GM18870 (cell line): ENCODE data around the gene SRD5A3.
"Not testable (repeated sequence)": the region's sequence is repeated elsewhere in the genome, so short reads cannot be mapped to it uniquely, and the experiment has no call there.

Experiments
- ATAC-seq: cut with Tn5 transposase; IDR thresholded peaks from one replicate; pipeline ENCODE4 v1.9.1; 2021; ENCODE audit warnings: moderate library complexity; ENCODE audit not compliant: unreplicated experiment

SRD5A3 gene

GRCh38 chr4:55345054-55345453 lies 988 bp upstream of the SRD5A3 start:
- ATAC-seq: no peak

GRCh38 chr4:55346851-55347255 lies 811 bp downstream of the SRD5A3 start:
- ATAC-seq: peak; percentile 1

GRCh38 chr4:55347610-55348228 lies 1.7 kb downstream of the SRD5A3 start:
- no peak for ATAC-seq

GRCh38 chr4:55348466-55348865 lies 2.4 kb downstream of the SRD5A3 start:
- no peak for ATAC-seq

GRCh38 chr4:55350870-55351269 lies 4.8 kb downstream of the SRD5A3 start:
- not testable (repeated sequence) for ATAC-seq

- no peak for ATAC-seq
Measured at GRCh38 chr4:55351824-55352223, 5.8 kb downstream of the SRD5A3 start.

GRCh38 chr4:55352726-55353125 lies 6.7 kb downstream of the SRD5A3 start:
- ATAC-seq: no peak

GRCh38 chr4:55353228-55353747 lies 7.2 kb downstream of the SRD5A3 start:
- ATAC-seq: not testable (repeated sequence)

- ATAC-seq: no peak
Measured at GRCh38 chr4:55354648-55355047, 8.6 kb downstream of the SRD5A3 start.

- no peak for ATAC-seq
Measured at GRCh38 chr4:55355555-55355954, 9.5 kb downstream of the SRD5A3 start.

- ATAC-seq: no peak
Measured at GRCh38 chr4:55356991-55357461, 11.0 kb downstream of the SRD5A3 start.

GRCh38 chr4:55358246-55358645 lies 12.2 kb downstream of the SRD5A3 start:
- no peak for ATAC-seq

- ATAC-seq: peak; percentile 86
Measured at GRCh38 chr4:55358668-55359067, 12.6 kb downstream of the SRD5A3 start.

GRCh38 chr4:55359397-55359916 lies 13.4 kb downstream of the SRD5A3 start:
- no peak for ATAC-seq

GRCh38 chr4:55362938-55363337 lies 16.9 kb downstream of the SRD5A3 start:
- ATAC-seq: not testable (repeated sequence)

GRCh38 chr4:55363691-55364351 lies 17.8 kb downstream of the SRD5A3 start:
- no peak for ATAC-seq

GRCh38 chr4:55364691-55365344 lies 18.8 kb downstream of the SRD5A3 start:
- no peak for ATAC-seq

- no peak for ATAC-seq
Measured at GRCh38 chr4:55365345-55365728, 19.3 kb downstream of the SRD5A3 start.

GRCh38 chr4:55366621-55367020 lies 20.6 kb downstream of the SRD5A3 start:
- ATAC-seq: no peak

- no peak for ATAC-seq
Measured at GRCh38 chr4:55367084-55367722, 21.2 kb downstream of the SRD5A3 start.

GRCh38 chr4:55369968-55370367 lies 23.9 kb downstream of the SRD5A3 start:
- ATAC-seq: no peak
